Measurements from ENCODE around the gene ENC1. TPM values are rescaled to one million over a fixed set of nuclear protein-coding genes. Genes with fewer than 3 reads are reported as not detected.

ENC1 gene
- total and polyA plus RNA-seq, 12 donors: 2.1 to 9.1 (median 3.7) TPM

DNA sequence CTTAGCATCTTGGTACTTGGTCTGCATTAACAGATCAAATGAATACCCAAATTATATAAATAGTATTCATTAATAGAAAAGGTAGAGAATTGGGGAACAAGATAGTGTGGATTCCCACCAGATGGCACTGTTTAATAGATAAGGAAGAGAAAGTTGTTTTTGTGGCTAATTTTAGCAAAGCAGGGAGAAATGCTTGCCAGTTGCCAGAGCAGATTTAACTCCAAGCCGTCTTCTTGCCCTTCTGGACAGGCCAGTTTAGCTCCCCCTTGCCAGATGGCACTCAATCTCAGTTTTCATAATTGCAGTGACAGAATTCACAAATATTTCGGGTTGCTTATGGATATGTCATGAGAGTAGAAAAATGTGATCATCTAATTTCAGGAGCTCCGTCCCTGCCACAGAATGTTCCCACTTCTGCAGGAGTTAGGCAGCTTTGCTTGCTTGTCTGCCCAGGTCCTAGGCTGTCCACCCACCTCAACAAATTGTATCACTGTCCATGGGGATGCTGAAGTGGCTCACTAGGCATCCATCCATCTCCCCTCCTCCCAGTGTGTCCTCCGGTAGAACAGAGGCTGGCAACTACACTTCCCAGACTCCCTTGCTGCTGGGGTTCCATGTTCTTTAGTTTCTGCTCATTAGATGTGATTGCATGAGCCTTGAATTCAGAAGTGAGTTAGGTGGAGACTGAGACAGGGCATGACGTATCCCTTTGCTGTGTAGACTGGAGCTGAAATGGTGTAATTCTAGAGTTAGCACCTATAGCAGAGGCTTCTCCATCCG lies 32.7 kb upstream of the ENC1 start:
- Histone ChIP-seq H3K27me3 (no peaks in the 10 kb centered on the region), H3K36me3 (no peaks in the 10 kb centered on the region), H3K27ac (peak overlapping the region in 7 of 10 donors; percentile 4 to 74 (median 63)), H3K4me1 (peaks cover 0 to 21% (median 9%) of the 10 kb centered on the region in 9 donors), H3K9me3 (no peaks in the 10 kb centered on the region), H3K4me3 (peak overlapping the region in 6 of 10 donors; percentile 27 to 40 (median 38))
- TF ChIP-seq, protein P1, sequence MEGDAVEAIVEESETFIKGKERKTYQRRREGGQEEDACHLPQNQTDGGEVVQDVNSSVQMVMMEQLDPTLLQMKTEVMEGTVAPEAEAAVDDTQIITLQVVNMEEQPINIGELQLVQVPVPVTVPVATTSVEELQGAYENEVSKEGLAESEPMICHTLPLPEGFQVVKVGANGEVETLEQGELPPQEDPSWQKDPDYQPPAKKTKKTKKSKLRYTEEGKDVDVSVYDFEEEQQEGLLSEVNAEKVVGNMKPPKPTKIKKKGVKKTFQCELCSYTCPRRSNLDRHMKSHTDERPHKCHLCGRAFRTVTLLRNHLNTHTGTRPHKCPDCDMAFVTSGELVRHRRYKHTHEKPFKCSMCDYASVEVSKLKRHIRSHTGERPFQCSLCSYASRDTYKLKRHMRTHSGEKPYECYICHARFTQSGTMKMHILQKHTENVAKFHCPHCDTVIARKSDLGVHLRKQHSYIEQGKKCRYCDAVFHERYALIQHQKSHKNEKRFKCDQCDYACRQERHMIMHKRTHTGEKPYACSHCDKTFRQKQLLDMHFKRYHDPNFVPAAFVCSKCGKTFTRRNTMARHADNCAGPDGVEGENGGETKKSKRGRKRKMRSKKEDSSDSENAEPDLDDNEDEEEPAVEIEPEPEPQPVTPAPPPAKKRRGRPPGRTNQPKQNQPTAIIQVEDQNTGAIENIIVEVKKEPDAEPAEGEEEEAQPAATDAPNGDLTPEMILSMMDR (IDR thresholded peaks at IDR 0.05): peak in 8 of 9 donors; percentile 24 to 59 (median 52)
- peak in 1 of 2 donors; percentile 17 for DNase-seq
- intact Hi-C loops (cut with DNase I): loop anchor here in 7 of 10 donors (2.0 to 10.0 kb wide), 3 partner anchors 242 to 246 kb away; no protein-coding TSS in a partner anchor
- ATAC-seq: peak; percentile 55 to 81 (median 76)
- 37 to 49% methylated on average over 6 of the region's 6 CpGs for WGBS, 2 donors

DNA sequence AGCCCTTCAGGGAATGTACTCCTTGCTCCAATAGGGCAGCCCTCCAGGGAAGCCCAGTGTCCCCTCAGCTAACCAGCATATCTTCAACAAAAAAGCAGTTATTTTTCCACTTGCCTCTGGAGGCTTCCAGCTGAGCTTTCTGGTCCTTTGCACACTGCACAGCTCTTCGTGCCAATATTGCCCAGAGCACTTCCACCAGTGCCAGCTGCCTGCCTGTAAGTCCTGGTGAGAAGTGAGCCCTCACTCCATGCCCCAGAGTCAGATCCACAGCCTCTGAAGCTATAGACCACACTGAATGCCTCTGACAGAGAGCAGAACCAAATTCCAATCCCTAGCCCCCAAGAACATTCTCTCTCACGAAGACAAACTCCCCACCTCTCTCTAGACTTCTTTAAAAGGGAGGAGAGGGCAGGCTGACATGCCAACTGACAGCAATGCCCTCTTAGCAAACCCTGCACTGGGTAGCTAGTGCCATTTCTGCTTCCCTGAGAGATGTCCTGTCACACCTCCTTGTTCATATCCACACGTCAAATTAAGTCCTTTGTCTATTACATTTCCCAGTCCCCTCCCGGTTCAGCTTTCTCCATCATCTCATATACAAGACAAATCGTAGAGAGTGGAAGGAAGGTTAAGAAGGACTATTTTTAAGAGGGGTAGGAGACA lies 31.8 kb upstream of the ENC1 start:
- H3K4me1 ChIP-seq: peaks cover 0 to 21% (median 9%) of the 10 kb centered on the region in 9 donors
- no peaks in the 10 kb centered on the region for H3K9me3 ChIP-seq
- intact Hi-C loops (cut with DNase I): loop anchor here in 7 of 10 donors (2.0 to 10.0 kb wide), 3 partner anchors 242 to 246 kb away; no protein-coding TSS in a partner anchor
- H3K27ac ChIP-seq: peak overlapping the region in 8 of 10 donors; percentile 4 to 74 (median 54)
- H3K36me3 ChIP-seq: no peaks in the 10 kb centered on the region
- no peaks in the 10 kb centered on the region for H3K27me3 ChIP-seq
- peak; percentile 63 to 86 (median 70) for ATAC-seq
- TF ChIP-seq, protein P1 (IDR thresholded peaks at IDR 0.05): no peak
- DNase-seq: peak in 1 of 2 donors; percentile 15
- WGBS, 2 donors: 28 to 37% methylated on average over 5 of the region's 5 CpGs
- peak overlapping the region in 3 of 10 donors; percentile 37 to 40 (median 39) for H3K4me3 ChIP-seq

DNA sequence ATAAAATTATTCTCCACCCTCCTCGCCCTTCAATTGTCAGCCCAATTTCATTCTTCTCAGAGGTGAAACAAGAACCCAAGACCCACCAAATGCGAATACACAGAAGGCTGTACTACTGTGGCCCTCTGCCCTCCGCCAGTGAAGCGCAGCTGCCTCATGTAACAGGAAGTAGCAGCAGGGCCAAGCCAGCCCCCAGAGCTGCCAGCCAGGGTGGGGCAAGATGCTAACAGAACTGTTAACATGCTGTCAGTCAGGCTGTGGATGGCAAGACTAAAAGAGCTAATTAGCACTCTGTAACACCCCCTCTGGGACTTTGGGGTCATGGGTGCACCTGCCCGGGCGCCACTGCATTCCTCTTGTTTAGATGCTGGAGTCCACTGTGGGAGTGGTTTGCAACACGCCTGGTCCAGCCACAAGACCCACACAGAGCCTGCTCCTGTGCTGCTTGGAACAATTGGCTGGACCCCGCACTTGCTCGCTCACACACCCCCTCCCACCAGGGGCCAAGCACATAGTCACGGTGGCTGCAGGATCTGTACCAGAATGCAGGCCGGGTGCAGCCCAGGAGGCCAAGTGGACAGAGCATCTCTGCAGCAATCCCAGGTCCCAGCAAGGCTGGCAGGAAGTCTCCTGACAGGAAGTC lies 30.0 kb upstream of the ENC1 start:
- DNase-seq: no peak
- WGBS, 2 donors: 77 to 91% methylated on average over 11 of the region's 11 CpGs
- Histone ChIP-seq H3K9me3 (no peaks in the 10 kb centered on the region), H3K27me3 (no peaks in the 10 kb centered on the region), H3K4me3 (no peak overlapping the region), H3K4me1 (peaks cover 0 to 26% (median 10%) of the 10 kb centered on the region in 9 donors), H3K27ac (no peak overlapping the region), H3K36me3 (no peaks in the 10 kb centered on the region)
- no peak for ATAC-seq
- TF ChIP-seq, protein P1 (IDR thresholded peaks at IDR 0.05): no peak
- intact Hi-C loops (cut with DNase I): loop anchor here in 6 of 10 donors (5.0 to 10.0 kb wide), 2 partner anchors 244 to 247 kb away; no protein-coding TSS in a partner anchor

DNA sequence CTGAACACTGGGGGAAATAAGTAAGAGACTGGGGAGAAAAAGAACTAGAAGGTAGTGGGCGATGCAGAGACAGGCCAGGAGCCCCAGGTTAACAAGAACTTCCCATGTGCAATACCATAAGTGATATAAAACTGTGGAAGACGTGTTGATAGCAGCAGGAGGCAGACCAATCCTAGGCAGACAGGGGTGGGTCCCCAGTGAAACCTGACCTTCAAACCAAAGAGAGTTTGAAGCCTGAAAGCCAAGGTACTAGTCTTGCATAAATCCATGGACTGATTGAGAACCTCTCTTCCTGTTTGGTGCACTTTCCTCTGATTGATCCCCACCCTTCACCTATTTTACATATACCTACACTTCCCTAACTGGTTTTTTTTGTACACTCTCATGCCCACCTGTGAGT lies 29.3 kb upstream of the ENC1 start:
- ATAC-seq: no peak
- intact Hi-C loops (cut with DNase I): loop anchor here in 6 of 10 donors (5.0 to 10.0 kb wide), 3 partner anchors 245 to 375 kb away; no protein-coding TSS in a partner anchor
- H3K27me3 ChIP-seq: no peaks in the 10 kb centered on the region
- DNase-seq: no peak
- no peaks in the 10 kb centered on the region for H3K9me3 ChIP-seq
- no peak overlapping the region for H3K27ac ChIP-seq
- H3K4me3 ChIP-seq: no peak overlapping the region
- H3K4me1 ChIP-seq: peaks cover 0 to 30% (median 17%) of the 10 kb centered on the region in 9 donors
- no peaks in the 10 kb centered on the region for H3K36me3 ChIP-seq
- TF ChIP-seq, protein P1 (IDR thresholded peaks at IDR 0.05): no peak
- WGBS, 2 donors: 79 to 83% methylated on average over 2 of the region's 2 CpGs
